IMR-90 (cell line): ENCODE results near the gene NT5M.
A peak's percentile ranks its signal among the peaks of the same experiment; 100 is the strongest.

Experiments used
- BHLHE40 ChIP-seq: fragments of 150-350 bp; IDR thresholded peaks from 2 replicates; pipeline ENCODE4 v1.6.1; 2016; ENCODE audit warnings: mild to moderate bottlenecking, low read depth, low read length
- CEBPB ChIP-seq: IDR thresholded peaks from 2 replicates; pipeline ENCODE4 v1.6.1; 2012; ENCODE audit warnings: low read depth, low read length, improper control_type of control experiment
- ELK1 ChIP-seq: fragments of 150-350 bp; IDR thresholded peaks from 2 replicates; pipeline ENCODE4 v1.6.1; 2016; ENCODE audit warnings: low read depth, mild to moderate bottlenecking, low read length, moderate library complexity, borderline replicate concordance
- FOS ChIP-seq: fragments of 150-350 bp; IDR thresholded peaks from 2 replicates; pipeline ENCODE4 v1.6.1; 2016; ENCODE audit warnings: low read depth, low read length
- MAFK ChIP-seq: IDR thresholded peaks from 2 replicates; pipeline ENCODE4 v1.6.1; 2012; ENCODE audit warnings: low read depth, low read length, improper control_type of control experiment
- MAZ ChIP-seq: IDR thresholded peaks from 2 replicates; pipeline ENCODE4 v1.6.1; 2012; ENCODE audit warnings: low read depth, mild to moderate bottlenecking, low read length, improper control_type of control experiment, moderate library complexity, borderline replicate concordance
- MXI1 ChIP-seq: IDR thresholded peaks from 2 replicates; pipeline ENCODE4 v1.6.1; 2012; ENCODE audit warnings: low read depth, mild to moderate bottlenecking, low read length, moderate library complexity, borderline replicate concordance
- NFE2L2 ChIP-seq: fragments of 150-350 bp; IDR thresholded peaks from 2 replicates; pipeline ENCODE4 v1.6.1; 2016; ENCODE audit warnings: low read depth, mild to moderate bottlenecking, low read length
- POLR2A ChIP-seq: IDR thresholded peaks from 2 replicates; pipeline ENCODE4 v1.6.1; 2012; ENCODE audit warnings: mild to moderate bottlenecking, low read depth, low read length
- RAD21 ChIP-seq: IDR thresholded peaks from 2 replicates; pipeline ENCODE4 v1.6.1; 2012; ENCODE audit warnings: low read length, improper control_type of control experiment
- RFX5 ChIP-seq: IDR thresholded peaks from 2 replicates; pipeline ENCODE4 v1.8.0; 2012; ENCODE audit warnings: low read depth, mild to moderate bottlenecking, low read length, moderate library complexity
- SMC3 ChIP-seq: fragments of 150-350 bp; IDR thresholded peaks from 2 replicates; pipeline ENCODE4 v1.6.1; 2016; ENCODE audit warnings: low read depth, mild to moderate bottlenecking, antibody characterized with exemption, low read length, moderate library complexity
- TF ChIP-seq, protein P1 (sequence below): conservative IDR thresholded peaks from 2 replicates; pipeline ENCODE4 v1.5.1; 2012; ENCODE audit warnings: mild to moderate bottlenecking, low read depth, low read length, improper control_type of control experiment
- TF ChIP-seq, protein P2 (sequence below): fragments of 150-350 bp; IDR thresholded peaks from 2 replicates; pipeline ENCODE4 v1.6.1; 2017; ENCODE audit warnings: mild to moderate bottlenecking, antibody characterized with exemption, low read length, low read depth

GRCh38 chr17:17305281-17305801 lies 2.2 kb downstream of the NT5M start:
- TF ChIP-seq, protein P1, sequence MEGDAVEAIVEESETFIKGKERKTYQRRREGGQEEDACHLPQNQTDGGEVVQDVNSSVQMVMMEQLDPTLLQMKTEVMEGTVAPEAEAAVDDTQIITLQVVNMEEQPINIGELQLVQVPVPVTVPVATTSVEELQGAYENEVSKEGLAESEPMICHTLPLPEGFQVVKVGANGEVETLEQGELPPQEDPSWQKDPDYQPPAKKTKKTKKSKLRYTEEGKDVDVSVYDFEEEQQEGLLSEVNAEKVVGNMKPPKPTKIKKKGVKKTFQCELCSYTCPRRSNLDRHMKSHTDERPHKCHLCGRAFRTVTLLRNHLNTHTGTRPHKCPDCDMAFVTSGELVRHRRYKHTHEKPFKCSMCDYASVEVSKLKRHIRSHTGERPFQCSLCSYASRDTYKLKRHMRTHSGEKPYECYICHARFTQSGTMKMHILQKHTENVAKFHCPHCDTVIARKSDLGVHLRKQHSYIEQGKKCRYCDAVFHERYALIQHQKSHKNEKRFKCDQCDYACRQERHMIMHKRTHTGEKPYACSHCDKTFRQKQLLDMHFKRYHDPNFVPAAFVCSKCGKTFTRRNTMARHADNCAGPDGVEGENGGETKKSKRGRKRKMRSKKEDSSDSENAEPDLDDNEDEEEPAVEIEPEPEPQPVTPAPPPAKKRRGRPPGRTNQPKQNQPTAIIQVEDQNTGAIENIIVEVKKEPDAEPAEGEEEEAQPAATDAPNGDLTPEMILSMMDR: no peak
- TF ChIP-seq MXI1 (no peak), POLR2A (no peak), RAD21 (no peak), FOS (no peak), BHLHE40 (no peak), ELK1 (no peak), SMC3 (no peak), CEBPB (no peak), MAFK (no peak), NFE2L2 (no peak), RFX5 (no peak), MAZ (no peak)
- TF ChIP-seq, protein P2, sequence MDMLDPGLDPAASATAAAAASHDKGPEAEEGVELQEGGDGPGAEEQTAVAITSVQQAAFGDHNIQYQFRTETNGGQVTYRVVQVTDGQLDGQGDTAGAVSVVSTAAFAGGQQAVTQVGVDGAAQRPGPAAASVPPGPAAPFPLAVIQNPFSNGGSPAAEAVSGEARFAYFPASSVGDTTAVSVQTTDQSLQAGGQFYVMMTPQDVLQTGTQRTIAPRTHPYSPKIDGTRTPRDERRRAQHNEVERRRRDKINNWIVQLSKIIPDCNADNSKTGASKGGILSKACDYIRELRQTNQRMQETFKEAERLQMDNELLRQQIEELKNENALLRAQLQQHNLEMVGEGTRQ: peak; percentile 73
